Thyroid gland (tissue), 4 donors: Measurements from ENCODE around the gene CTXND1. TPM values are rescaled to one million over a fixed set of nuclear protein-coding genes. Genes with fewer than 3 reads are reported as not detected.

ENCODE experiments used
- DNase-seq, 2 donors: peaks; one replicate each; pipeline ENCODE4 v3.0.0-alpha.2; 2019
- H3K27ac ChIP-seq, 3 donors: fragments of 200-600 bp; sonication (generic); 1 replicate in 2 of 3; 2 replicates in 1 of 3; pipeline ENCODE4 v1.5.1; 2016 to 2019; ENCODE audit warnings: mild to moderate bottlenecking in 1 of 3, moderate library complexity in 1 of 3
- H3K27me3 ChIP-seq: fragments of 200-600 bp; sonication (generic); one replicate; pipeline ENCODE4 v1.5.1; 2019
- H3K36me3 ChIP-seq, 2 donors: fragments of 200-600 bp; sonication (generic); one replicate each; pipeline ENCODE4 v1.5.1; 2016 to 2019
- H3K4me1 ChIP-seq, 2 donors: fragments of 200-600 bp; sonication (generic); one replicate each; pipeline ENCODE4 v1.5.1; 2017 to 2019
- H3K4me3 ChIP-seq, 3 donors: fragments of 200-600 bp; sonication (generic); replicated peaks in 1 of 3; 1 replicate in 2 of 3; 2 replicates in 1 of 3; pipeline ENCODE4 v1.5.1; 2016; ENCODE audit warnings: mild to moderate bottlenecking in 1 of 3
- H3K9me3 ChIP-seq: fragments of 200-600 bp; sonication (generic); one replicate; pipeline ENCODE4 v1.5.1; 2017
- POLR2A ChIP-seq, 2 donors: fragments of 450-650 bp; IDR thresholded peaks; one replicate each; pipeline ENCODE4 v1.6.1; 2017; ENCODE audit warnings: antibody characterized with exemption in 2 of 2, mild to moderate bottlenecking in 2 of 2, moderate library complexity in 1 of 2
- WGBS, 2 donors: methylation state at CpG; one replicate each; pipeline ENCODE4 v1.1.5; 2017; 5-methylcytosine and 5-hydroxymethylcytosine counted together
- intact Hi-C: fragments of 100-400 bp; cut with DNase I; formaldehyde crosslinking; loops from one replicate; pipeline ENCODE4 v1.15.1; 2023
- total RNA-seq, 4 donors: library from RNA; depleted of rRNA; stranded (reverse); fragments of >200 nt; gene quantifications; one replicate each; pipeline ENCODE4 v1.2.3, GENCODE V29; 2016
- TF ChIP-seq, protein P1 (sequence below), 6 experiments: fragments of 200-600 bp in 3 of 6; fragments of 450-650 bp in 3 of 6; sonication (generic) in 3 of 6; IDR thresholded peaks; one replicate each; pipeline ENCODE4 v1.5.1; 2016 to 2019; ENCODE audit warnings: antibody characterized with exemption in 6 of 6, mild to moderate bottlenecking in 2 of 6, inconsistent platforms in 1 of 6, moderate library complexity in 1 of 6

The CTXND1 gene
- total RNA-seq, 4 donors from 2014 or later = 0.13 to 0.27 (median 0.24) TPM; not detected in 1

- Histone ChIP-seq H3K27ac (no peak overlapping the region), H3K9me3 (no peaks in the 10 kb centered on the region), H3K4me3 (no peak overlapping the region), H3K36me3 (no peaks in the 10 kb centered on the region), H3K27me3 (no peaks in the 10 kb centered on the region), H3K4me1 (no peaks in the 10 kb centered on the region)
- intact Hi-C loops = no loop called here
- DNase-seq = no peak
- 73 to 87% methylated on average over 3 of the region's 3 CpGs for WGBS, 2 donors
- no peak for TF ChIP-seq POLR2A (IDR thresholded peaks at IDR 0.05)
- TF ChIP-seq, protein P1, sequence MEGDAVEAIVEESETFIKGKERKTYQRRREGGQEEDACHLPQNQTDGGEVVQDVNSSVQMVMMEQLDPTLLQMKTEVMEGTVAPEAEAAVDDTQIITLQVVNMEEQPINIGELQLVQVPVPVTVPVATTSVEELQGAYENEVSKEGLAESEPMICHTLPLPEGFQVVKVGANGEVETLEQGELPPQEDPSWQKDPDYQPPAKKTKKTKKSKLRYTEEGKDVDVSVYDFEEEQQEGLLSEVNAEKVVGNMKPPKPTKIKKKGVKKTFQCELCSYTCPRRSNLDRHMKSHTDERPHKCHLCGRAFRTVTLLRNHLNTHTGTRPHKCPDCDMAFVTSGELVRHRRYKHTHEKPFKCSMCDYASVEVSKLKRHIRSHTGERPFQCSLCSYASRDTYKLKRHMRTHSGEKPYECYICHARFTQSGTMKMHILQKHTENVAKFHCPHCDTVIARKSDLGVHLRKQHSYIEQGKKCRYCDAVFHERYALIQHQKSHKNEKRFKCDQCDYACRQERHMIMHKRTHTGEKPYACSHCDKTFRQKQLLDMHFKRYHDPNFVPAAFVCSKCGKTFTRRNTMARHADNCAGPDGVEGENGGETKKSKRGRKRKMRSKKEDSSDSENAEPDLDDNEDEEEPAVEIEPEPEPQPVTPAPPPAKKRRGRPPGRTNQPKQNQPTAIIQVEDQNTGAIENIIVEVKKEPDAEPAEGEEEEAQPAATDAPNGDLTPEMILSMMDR (IDR thresholded peaks at IDR 0.05) = no peak
Observed at GRCh38 chr15:80207887-80208286, 44.1 kb downstream of the CTXND1 start.

DNA sequence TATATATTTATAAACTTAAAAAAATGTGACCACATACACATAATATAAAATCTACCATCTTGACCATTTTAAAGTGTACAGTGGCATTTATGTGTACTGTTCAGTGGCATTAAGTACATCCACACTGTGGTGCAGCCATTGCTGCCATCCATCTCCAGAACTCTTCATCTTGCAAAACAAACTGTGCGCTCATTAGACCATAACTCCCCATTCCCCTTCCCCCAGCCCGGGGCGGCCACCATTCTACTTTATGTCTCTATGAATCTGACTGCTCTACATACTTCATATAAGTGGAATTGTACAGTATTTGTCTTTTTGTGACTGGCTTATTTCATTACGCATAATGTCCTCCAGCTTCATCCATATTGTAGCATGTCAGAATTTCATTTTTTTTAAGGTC lies 47.8 kb downstream of the CTXND1 start:
- 55 to 61% methylated on average over 4 of the region's 4 CpGs for WGBS, 2 donors
- TF ChIP-seq, protein P1 (IDR thresholded peaks at IDR 0.05) = no peak
- no peak for TF ChIP-seq POLR2A (IDR thresholded peaks at IDR 0.05)
- Histone ChIP-seq H3K27me3 (no peaks in the 10 kb centered on the region), H3K36me3 (no peaks in the 10 kb centered on the region), H3K4me1 (no peaks in the 10 kb centered on the region), H3K27ac (no peak overlapping the region), H3K4me3 (no peak overlapping the region), H3K9me3 (no peaks in the 10 kb centered on the region)
- intact Hi-C loops = no loop called here
- DNase-seq = no peak

- H3K27me3 ChIP-seq = no peaks in the 10 kb centered on the region
- no peak overlapping the region for H3K27ac ChIP-seq
- no peaks in the 10 kb centered on the region for H3K9me3 ChIP-seq
- peak in 1 of 2 donors; percentile 28 for DNase-seq
- H3K36me3 ChIP-seq = no peaks in the 10 kb centered on the region
- TF ChIP-seq, protein P1 (IDR thresholded peaks at IDR 0.05) = no peak
- TF ChIP-seq POLR2A (IDR thresholded peaks at IDR 0.05) = no peak
- H3K4me3 ChIP-seq = no peak overlapping the region
- WGBS, 2 donors = 66 to 71% methylated on average over 10 of the region's 10 CpGs
- intact Hi-C loops = no loop called here
- no peaks in the 10 kb centered on the region for H3K4me1 ChIP-seq
Observed at GRCh38 chr15:80203361-80203885, 48.6 kb downstream of the CTXND1 start.

- Histone ChIP-seq H3K27me3 (no peaks in the 10 kb centered on the region), H3K4me1 (no peaks in the 10 kb centered on the region), H3K36me3 (no peaks in the 10 kb centered on the region), H3K4me3 (no peak overlapping the region), H3K9me3 (no peaks in the 10 kb centered on the region), H3K27ac (no peak overlapping the region)
- no peak for DNase-seq
- intact Hi-C loops = no loop called here
- 53 to 56% methylated on average over 9 of the region's 9 CpGs for WGBS, 2 donors
- TF ChIP-seq, protein P1 (IDR thresholded peaks at IDR 0.05) = no peak
- TF ChIP-seq POLR2A (IDR thresholded peaks at IDR 0.05) = no peak
Observed at GRCh38 chr15:80202641-80203360, 49.2 kb downstream of the CTXND1 start.

DNA sequence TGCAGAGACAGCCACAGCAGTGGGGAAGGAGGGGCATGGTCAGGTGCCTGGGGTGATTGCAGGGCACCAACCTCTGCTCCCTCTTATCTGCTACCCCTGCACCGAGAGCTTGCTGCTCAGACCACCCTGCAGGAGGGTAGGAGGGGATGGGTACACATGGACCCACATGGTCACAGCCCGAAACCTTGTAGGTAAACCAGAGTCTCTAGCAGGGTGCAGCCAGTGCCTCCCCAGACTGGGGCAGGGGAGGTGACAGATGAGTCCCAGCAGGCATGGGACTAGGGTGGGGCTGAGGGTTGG lies 50.0 kb downstream of the CTXND1 start:
- H3K4me3 ChIP-seq = no peak overlapping the region

More for the DNA sequence above, 50.0 kb downstream of the CTXND1 start:
- Histone ChIP-seq H3K4me1 (no peaks in the 10 kb centered on the region), H3K36me3 (no peaks in the 10 kb centered on the region), H3K27me3 (no peaks in the 10 kb centered on the region), H3K9me3 (no peaks in the 10 kb centered on the region), H3K27ac (no peak overlapping the region)
- WGBS, 2 donors = 55 to 83% methylated on average over 1 to 2 of the region's 2 CpGs
- DNase-seq = no peak
- intact Hi-C loops = no loop called here
- TF ChIP-seq, protein P1 (IDR thresholded peaks at IDR 0.05) = no peak
- no peak for TF ChIP-seq POLR2A (IDR thresholded peaks at IDR 0.05)
